GM13976 (cell line): Measurements from ENCODE around the gene BMP7.

Source experiments
- DNase-seq: peaks from one replicate; pipeline ENCODE4 v3.0.0; 2012; ENCODE audit warnings: low spot score
- CTCF ChIP-seq: IDR thresholded peaks from 2 replicates; pipeline ENCODE4 v1.5.1; 2012; ENCODE audit warnings: borderline replicate concordance, mild to moderate bottlenecking; ENCODE audit not compliant: insufficient read depth; ENCODE audit errors: extremely low read depth, missing control alignments, control extremely low read depth
- in situ Hi-C: fragments of 300-500 bp; cut with MboI; formaldehyde crosslinking; loops from one replicate; pipeline ENCODE4 v1.12.0; 2022; ENCODE audit warnings: low sequenced_read_pairs, mixed read lengths, inconsistent platforms; ENCODE audit not compliant: unreplicated experiment

The BMP7 gene

GRCh38 chr20:57247292-57247965 is 19.0 kb downstream of the BMP7 start:
- in situ Hi-C loops = no loop called here
- TF ChIP-seq CTCF = no peak
- DNase-seq = no peak

- no peak for TF ChIP-seq CTCF
- in situ Hi-C loops = no loop called here
- DNase-seq = no peak
Observed at GRCh38 chr20:57245997-57246396, 20.4 kb downstream of the BMP7 start.

GRCh38 chr20:57244627-57245214 is 21.7 kb downstream of the BMP7 start:
- no peak for DNase-seq
- no peak for TF ChIP-seq CTCF
- in situ Hi-C loops = no loop called here

DNA sequence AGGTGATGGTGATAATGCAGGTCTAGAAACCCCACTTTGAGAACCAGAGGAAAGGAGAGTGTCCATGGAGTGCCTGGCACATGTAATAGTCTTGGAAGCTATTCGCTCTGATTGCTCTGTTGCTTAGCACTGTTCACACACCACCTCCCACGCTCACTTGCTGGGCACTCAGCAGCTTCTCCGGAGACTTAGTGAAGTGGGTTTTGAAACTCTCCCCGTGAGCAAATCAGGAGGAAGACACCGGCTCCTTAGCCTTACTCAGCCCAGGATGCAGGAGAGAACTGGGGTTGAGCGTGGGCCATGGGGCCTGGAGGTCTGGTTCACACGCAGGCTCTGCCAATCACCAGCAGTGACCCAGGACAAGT is 22.2 kb downstream of the BMP7 start:
- DNase-seq = no peak
- TF ChIP-seq CTCF = no peak
- in situ Hi-C loops = no loop called here

- TF ChIP-seq CTCF = no peak
- no peak for DNase-seq
- in situ Hi-C loops = no loop called here
Observed at GRCh38 chr20:57243480-57244220, 22.8 kb downstream of the BMP7 start.

DNA sequence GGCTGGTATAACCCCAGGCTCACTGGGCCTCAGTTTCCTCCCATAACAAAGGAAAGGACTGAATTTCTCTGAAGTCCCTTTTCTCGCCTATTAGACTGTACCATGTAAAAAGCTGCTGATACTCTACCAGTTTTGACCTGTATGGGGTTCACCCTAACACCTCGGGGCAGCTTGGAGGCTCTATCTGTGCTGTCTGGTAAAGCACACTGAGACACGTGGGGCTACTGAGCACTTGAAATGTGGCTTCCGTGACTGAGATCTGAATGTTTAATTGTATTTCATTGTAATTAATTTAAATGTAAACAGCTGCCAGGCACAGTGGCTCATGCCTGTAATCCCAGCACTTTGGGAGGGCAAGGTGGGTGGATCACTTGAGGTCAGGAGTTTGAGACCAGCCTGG is 24.0 kb downstream of the BMP7 start:
- TF ChIP-seq CTCF = no peak
- in situ Hi-C loops = no loop called here
- no peak for DNase-seq
